NCI-H226 (cell line): Measurements from ENCODE around the gene SIGLEC15.
"Not testable (repeated sequence)": the region's sequence is repeated elsewhere in the genome, so short reads cannot be mapped to it uniquely, and the experiment has no call there.

ENCODE experiments used
- DNase-seq: peaks from one replicate; pipeline ENCODE4 v3.0.0-alpha.2; 2015

The SIGLEC15 gene

DNA sequence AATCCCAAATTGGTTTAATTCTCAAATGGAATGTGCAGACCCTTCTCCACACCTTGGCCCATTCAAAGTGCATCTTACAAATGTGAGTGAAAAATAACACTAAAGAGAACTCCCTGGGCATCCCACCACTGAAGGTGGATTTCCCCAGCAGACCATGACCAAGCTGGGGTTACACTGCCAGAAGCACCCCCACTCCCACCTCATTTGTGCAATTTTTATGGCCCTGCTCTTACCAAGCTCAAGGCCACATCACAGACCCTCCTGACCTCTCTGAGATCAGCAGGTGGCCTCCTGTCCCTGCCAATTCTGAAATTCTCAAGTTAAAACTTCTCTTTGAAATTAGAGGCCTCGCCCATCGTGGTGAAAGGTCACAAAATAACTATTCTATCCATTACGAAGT lies 21.6 kb downstream of the SIGLEC15 start:
- no peak for DNase-seq

DNA sequence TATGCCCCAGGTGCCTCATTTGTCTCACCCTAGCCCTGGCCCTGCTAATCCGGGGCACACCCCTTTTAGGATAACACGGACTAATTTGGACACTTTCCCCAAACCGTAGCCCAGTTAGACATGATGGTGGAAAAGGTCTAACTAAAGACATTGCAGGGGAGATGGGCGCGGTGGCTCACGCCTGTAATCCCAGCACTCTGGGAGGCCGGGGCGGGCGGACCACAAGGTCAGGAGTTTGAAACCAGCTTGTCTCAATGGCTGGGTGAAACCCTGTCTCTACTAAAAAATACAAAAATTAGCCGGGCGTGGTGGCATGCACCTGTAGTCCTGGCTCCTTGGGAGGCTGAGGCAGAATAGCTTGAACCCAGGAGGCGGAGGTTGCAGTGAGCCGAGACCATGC lies 23.2 kb downstream of the SIGLEC15 start:
- not testable (repeated sequence) for DNase-seq

DNA sequence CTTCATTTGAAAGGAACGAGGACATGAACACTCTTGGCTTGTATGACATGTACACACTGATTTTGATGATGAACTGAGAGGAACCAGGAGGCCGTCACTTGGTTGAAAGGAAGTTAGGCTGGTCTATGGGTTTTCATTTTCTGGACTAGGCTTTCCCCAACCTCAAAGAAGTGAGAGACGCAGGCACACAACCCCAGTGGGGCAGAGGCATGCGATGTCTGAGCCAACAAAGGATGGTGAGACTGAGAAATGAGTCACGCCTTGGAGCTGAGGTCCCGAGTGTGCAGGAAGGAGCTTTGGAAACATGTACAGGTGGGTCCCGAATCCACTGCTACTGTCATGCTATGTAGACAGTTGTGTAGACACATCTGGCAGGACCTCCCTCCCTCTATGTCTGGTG lies 24.1 kb downstream of the SIGLEC15 start:
- no peak for DNase-seq

DNA sequence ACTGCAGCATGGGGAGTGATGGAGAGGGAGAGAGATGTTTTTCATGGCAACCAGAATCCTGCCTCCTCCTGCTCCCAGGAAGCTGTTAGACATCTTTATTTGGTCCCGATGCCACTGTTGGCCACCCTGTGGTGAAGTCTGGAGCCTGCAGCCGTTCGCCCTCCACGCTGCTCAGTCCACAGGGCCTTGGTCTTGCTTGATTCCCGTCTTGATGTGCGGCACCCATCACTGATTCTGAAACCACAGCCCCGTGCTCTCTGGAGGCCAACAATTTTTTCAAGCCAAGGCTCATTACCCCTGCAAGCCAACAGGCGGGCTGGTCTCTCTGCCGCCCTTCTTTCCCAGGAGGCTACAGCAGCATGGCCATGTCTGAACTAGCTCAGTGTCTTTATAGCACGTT lies 24.5 kb downstream of the SIGLEC15 start:
- no peak for DNase-seq

DNA sequence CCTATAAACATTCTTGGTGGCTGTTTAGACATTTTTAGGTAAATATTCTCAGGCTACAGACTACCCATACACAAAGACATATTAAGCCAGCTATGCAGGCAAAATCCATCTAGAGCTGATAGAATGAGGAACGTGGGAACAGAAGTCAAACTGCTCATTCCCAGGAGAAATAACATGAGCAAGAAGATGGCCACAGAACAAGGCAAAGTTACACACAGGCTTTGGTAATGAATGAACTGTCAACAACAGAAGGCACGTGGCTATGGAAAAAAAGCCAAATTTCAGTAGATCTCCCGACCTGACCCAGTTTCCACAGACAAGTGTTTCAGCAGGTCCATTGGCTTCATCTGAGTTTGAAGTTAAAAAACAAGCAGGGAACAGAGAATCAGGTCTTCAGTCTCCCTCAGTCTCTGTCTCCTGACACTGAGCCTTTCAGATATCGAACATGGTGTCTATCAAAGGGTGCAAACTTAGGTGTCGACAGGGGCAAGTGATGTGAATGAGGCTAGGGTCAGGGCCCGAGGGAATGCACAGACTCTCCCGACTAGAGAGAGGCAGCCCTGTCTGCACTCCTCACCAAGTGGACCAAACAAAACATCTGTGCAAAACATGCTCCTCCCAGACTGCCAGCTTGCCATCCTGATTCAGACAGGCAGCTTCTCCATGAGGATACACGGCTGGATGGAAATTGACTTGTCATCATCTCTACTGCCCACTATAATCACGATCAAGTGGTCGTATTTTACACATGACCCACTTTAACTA lies 25.9 kb downstream of the SIGLEC15 start:
- DNase-seq = no peak

DNA sequence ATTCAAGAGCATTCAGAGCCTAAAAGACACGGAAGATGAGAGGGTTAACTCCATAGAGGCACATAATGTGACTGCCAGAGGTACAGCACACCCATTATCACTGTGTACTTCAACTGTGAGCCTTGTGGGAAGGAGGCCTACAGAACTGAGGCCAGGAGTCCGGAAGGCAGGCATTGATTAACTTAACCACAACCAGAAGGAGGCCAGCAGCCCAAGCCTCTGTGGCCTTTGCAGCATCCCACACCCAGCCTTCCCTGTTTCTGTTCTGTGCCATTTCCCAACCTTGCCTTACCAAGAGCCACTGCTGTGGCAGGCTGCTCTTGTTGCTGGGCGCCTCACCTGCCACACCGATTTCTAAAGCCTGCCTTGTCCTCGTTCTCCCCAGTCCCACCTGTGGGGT lies 27.2 kb downstream of the SIGLEC15 start:
- no peak for DNase-seq

DNA sequence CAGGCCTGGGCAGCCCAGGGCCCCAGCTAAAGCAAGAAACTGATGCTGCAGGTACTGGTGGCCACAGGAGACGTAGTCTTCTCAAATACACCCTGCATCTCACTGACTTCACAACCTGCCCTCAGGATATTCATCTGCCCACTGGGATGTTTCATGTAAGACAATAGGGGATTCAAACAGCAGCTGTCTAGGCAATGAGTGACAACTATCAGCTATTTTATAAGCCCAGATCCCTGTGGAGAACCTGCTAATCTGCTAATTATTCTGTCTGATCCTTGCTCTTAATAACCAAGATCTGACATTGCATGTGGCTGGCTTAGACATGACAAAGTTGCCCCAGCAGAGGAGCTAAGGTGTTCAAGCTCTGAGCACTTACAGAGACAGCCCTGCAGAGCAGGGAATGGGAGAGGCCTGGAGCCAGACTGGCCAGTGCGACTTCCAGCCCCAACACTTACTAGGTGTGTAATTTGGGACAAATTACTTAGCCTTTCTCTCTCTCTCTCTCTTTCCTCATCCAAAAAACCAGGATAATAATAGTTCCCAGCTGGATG lies 28.6 kb downstream of the SIGLEC15 start:
- DNase-seq = no peak

DNA sequence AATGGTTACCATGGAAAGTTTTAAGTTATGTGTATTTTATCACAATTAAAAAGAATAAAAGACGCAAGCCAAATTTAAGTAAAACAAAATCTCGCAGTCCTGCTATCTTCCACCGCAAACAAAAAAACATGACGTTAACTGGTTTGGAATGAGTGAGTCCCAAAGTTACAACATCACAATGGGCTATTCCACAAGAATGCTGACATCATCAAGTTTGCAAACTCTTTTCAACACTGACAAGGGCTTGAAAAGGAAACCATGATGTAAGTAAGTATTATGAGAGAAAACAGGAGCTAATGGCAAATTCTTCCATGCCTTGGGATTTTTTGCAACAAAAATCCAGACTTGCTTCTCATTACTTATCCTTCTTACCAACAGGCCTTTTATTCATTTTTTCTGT lies 31.1 kb downstream of the SIGLEC15 start:
- DNase-seq = peak; percentile 16

DNA sequence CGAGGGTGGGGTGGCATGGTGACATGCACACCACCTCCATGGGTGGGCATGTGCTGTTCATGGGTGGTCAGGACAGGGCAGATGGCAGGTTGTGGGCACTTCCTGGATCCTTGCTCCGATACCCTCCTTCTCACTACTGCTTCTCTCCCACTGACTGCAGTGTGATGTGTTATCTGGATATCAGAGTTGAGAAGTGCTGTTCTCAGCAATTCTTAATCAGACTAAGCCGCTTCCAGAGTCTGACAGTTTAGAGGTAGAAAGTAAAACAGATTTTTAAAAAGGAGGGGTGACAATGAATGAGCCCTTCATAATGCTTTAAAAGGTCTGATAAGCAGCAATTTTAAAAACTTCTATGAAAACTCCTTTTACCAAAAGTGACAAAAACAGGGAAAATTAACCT lies 33.9 kb downstream of the SIGLEC15 start:
- no peak for DNase-seq

DNA sequence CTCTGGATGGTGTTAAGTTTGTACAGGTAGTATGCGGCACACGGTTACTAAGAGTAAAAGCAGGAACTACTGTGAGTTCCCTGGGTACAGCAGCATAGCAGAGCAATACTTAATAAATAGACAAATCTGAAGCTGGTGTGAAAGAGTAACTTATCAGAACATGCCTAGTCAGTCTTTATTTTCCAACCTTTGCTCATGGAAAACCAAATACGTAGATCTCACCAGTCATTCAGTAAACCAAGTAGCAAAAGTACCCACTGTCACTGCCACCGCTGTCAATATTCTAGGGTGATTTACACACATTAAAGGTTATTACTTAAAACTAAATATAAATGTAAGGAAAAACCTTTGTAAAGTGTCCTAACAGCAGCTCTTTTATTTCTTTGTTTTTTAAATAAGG lies 35.0 kb downstream of the SIGLEC15 start:
- no peak for DNase-seq

DNA sequence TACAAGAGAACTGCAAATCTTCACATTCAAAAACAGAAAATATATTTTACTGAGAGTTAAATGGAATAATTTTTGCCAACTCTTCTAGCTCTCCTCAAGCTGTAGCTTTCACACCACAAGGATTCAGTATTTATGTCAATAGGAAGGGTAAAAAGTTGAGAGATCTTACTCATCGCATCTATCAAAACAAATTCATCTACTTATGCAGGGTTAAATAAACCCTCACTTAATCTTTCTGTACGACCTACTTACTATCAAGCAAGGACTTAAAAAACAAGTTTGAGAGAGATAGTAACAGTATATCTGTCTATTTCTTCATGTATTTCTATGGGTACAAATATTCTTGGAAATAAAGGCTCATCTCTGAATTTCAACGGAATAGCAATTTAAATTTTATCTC lies 35.5 kb downstream of the SIGLEC15 start:
- no peak for DNase-seq

DNA sequence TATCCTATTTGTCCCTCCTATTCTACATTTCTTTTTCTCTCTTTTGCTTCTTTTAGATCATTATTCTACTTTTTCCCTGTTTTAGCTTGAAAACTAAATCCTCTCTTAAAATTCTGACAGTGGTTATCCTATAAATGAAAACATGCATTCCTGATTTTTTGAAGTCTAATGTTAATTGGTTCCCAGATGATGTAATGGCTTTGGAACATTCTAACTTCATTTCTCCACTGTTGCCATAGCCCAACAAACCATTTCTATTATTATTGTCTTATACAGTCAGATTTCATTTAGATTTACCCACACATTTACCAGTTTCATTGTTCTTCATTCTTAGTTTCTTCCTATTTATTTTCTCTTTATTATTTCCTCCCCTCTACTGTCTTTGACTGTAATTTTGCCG lies 36.5 kb downstream of the SIGLEC15 start:
- no peak for DNase-seq

DNA sequence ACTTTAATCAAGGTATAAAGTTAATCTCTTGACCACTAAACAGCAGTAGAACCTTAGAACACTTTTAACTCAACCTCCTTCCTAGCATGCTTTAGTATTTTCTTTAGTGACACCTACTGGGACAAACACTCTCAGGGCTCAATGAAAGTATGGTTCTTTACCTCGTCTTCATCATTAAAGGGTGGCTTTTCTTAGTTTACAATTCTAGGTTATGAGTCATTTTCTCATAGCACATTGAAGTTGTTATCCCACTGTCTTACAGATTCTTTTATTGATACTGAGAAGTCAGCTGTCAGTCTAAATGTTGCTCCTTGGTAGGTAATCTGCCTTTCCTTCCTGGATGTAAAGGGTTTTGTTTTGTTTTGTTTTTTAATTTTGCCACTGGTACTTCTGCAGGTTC lies 38.0 kb downstream of the SIGLEC15 start:
- no peak for DNase-seq

DNA sequence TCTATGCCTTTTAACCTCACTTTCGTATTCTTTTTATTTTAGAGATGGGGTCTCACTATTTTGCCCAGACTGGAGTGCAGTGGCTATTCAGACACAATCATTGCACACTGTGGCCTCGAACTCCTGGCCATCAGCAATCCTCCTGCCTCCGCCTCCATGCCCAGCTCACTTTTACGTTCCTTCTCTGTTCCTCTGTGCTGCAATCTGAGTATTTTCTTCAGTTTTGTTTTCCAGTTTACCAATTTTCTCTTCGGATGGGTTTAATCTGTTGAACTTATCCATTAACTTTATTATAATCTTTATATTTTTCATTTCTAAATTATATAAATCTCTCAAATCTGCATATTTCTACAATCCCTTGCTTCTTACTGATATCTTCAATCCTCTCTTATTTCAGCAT lies 38.6 kb downstream of the SIGLEC15 start:
- DNase-seq = no peak

DNA sequence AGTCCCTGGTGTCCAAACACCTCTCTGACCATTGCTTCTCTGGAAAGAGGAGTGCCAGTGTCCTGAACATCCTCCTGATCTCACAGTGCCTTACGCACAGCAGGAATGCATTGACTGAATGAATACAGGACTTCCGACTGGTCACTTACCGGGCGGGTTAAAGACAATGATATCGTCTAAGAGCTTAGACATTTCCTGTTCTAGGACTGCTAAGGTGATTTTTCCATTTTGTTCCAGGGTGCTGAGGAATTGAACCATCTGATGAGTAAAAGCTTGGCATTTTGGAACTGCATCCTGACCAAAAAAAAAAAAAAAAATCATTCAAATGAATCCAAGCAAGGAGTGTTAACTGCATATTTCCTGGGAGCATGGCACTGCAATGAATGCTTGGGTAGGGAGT lies 40.0 kb downstream of the SIGLEC15 start:
- no peak for DNase-seq

DNA sequence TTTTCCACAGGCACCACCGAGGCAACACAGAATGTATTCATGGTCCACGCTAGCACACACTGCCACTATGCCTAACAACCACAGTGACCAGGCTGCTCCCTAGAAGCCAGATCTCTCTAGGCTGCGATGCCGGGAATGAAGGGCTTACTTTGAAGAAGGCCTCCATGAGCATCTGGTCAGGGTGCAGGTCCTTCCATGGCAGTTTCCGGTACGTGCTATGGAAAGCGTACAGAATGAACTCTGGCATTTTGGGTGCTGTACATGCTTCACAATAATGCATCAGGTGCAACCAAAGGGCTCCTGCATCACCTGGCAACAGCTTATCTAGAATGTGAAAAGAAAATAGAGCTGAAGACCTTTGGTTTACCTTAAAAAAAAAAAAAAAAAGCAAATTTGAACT lies 44.9 kb downstream of the SIGLEC15 start:
- DNase-seq = no peak

DNA sequence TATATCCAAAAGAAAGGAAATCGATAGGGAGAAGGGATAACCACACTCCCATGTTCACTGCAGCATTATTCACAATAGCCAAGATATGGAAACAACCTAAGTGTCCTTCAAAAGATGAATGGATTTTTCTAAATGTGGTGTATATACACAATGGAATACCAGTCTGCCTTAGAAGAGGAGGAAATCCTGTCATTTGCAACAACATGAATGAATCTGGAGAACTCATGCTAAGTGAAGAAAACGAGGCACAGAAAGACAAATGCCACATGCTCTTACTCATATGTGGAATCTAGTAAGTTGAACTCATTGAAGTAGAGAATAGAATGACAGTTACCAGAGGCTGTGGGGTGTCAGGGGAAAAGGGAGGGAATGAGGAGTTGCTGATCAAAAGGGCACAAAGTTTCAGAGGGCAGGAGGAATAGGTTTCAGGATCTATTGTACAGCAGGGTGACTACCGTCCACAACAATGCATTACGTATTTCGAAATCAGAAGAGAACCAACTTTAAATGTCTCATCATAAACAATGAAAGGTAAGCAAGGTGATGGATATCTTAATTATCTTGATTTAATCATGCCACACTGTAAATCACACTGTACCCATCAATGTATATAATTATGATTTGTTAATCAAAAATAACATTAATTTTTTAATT lies 46.1 kb downstream of the SIGLEC15 start:
- DNase-seq = no peak

DNA sequence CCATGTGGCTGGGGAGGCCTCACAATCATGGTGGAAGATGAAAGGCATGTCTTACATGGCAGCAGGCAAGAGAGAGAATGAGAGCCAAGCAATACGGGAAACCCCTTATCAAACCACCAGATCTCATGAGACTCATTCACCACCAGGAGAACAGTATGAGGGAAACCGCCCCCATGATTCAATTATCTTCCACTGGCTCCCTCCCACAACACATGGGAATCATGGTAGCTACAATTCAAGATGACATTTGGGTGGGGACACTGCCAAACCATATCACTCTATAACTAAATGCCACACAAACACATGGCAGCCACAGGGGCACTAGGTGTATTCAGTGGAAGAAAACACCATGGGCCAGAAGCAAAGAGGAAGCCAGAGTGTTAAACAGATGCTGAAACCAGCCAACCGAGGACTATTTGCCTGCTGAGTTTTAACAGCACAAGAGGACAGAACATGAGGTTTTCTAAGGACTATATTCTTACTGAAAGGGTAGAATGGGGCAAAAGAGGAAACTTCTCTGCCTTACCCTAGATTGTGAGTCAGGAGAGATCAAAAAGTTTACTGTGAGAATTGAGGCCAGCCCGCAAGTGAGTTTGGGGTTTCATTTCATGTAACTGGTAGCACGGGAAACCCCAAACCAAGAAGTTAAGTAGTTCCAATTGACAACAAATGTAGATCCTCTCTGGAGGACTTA lies 49.2 kb downstream of the SIGLEC15 start:
- no peak for DNase-seq

DNA sequence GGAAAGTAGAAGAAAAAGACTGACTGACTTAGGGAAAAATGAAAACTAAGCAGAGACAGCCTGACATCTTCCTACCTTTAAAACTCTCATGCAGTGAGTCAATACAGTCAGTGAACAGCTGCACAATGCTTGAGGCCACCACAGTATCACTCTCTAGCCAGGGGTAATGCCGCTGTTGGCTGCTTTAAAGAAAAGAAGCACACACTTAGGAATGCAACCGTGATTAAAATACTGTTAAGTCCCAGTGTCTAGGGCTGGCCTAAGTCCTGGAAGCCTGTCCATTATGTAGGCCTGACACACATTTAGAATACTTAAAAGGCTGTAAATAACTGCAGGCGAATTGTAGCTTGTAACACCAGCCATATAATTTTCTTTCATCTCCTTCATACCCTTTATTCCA lies 50.7 kb downstream of the SIGLEC15 start:
- no peak for DNase-seq

DNA sequence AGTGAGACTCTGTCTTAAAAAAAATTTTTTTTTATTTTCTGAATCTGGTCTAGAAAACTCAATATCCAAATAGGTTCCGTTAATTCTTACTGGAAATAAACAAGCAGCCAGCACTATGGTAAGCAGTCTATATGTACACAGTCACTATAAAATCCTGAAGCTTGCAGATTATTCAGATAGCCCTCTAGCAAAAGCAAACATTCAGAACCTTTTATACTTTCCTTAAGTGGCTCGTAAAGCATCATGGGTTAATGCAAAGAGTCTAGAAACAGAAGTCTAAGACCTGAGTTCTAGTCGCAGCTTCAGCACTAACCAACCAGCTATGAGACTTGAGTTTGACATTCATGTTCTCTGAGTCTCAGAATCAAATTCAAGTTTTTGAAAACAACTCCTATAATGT lies 51.9 kb downstream of the SIGLEC15 start:
- DNase-seq = no peak

DNA sequence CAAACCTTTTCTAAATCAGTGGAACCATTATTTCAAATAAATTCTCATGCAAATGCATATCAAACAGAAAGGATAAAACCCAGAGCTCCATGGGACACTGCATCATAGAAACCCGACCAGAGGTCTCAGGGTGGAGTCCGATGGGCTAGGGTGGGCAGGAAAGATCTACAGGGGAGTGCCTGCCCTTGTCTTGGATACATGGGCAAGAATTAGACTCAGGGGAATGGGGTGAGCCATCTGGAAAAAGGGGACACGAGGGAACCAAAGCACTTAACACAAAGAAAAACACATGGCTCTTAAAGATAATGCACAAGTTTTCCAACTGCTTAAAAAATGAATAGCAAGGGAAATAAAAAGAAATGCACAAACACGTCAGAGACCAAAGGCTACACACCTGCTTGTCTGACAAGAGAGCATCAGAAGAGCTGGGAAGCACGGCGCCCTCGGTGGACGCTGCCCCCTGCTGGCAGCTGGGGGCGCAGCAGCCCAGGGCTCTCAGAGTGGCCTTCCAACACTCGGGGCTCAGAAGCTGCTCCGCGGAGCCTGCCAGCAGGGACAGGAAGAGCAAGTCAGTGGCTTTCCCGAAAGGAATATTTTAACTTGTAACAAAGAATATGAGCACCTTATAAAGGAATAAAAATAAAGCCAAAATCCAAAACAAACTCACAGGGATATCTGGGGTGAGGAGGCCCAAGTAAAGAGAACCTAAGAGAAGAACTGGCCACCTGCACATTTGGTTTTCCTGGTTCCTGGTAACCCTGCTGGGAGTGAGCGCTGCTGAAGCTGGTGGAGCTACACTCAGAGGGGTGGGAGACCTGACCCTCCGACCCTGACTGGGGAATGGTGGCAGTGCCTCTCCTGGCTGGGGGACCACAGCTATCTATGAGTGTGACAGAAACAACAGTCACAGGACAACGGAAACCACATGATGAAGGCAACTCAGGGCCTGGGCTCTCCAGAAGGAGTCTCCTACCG lies 54.5 kb downstream of the SIGLEC15 start:
- DNase-seq = no peak

DNA sequence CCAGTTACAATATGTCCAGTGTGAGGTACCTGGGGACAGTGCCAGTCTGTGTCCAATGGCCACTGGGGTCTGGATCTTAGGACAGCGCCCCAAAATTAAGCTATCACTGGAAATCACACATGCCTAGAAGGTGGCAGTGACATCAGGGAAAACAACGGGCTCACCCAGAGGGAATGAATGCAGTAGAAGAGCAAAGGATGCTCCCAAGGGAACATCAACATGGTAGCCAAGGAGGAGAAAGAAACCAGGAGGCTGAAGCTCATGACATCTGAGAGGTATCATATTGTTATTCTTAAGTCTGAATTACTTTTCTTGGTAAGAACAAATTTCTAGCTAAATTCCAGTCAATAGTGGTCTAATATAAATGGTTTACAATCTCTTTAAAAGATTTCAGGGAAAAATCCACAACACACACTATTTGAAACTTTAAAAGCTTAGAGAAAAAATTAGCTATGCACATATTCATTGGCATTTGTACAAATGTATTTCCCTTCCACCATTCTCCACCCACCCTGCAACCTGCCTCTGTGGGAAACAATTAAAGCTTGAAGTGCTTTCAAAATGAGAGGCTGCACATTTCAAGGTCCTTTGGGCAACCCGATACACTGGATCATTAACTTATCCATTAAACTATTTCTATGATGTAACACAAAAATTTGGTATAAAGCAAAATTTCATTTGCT lies 55.5 kb downstream of the SIGLEC15 start:
- no peak for DNase-seq
